Measurements from ENCODE around the gene PCDHB9.
"Not testable (repeated sequence)": the region's sequence is repeated elsewhere in the genome, so short reads cannot be mapped to it uniquely, and the experiment has no call there.

PCDHB9 gene

DNA sequence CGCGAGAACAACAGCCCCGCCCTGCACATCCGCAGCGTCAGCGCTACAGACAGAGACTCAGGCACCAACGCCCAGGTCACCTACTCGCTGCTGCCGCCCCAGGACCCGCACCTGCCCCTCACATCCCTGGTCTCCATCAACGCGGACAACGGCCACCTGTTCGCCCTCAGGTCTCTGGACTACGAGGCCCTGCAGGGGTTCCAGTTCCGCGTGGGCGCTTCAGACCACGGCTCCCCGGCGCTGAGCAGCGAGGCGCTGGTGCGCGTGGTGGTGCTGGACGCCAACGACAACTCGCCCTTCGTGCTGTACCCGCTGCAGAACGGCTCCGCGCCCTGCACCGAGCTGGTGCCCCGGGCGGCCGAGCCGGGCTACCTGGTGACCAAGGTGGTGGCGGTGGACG is 28.5 kb downstream of the PCDHB9 start:
- DNase-seq (ENCODE audit: low read depth in 1 of 2, low spot score in 1 of 2); H3K4me3 ChIP-seq (replicated peaks; ENCODE audit: insufficient read depth, low read length); H3K27me3 ChIP-seq (ENCODE audit: insufficient read depth, poor library complexity, severe bottlenecking); H3K27ac ChIP-seq (replicated peaks): not testable (repeated sequence)

- not testable (repeated sequence) for H3K4me3 ChIP-seq (replicated peaks; ENCODE audit: insufficient read depth, low read length); H3K27ac ChIP-seq (replicated peaks); DNase-seq (ENCODE audit: low read depth in 1 of 2, low spot score in 1 of 2); H3K27me3 ChIP-seq (ENCODE audit: insufficient read depth, poor library complexity, severe bottlenecking)
These were observed 29.1 kb downstream of the PCDHB9 start for GRCh38 chr5:141216035-141216434.

GRCh38 chr5:141223112-141223783 is 36.3 kb downstream of the PCDHB9 start, which contains the start of gene PCDHB14:
Gene PCDHB14, plus strand, starts transcription at chr5:141223343. Its CDS starts 163 bp downstream, at chr5:141223506.
- no peak for DNase-seq (ENCODE audit: low read depth in 1 of 2, low spot score in 1 of 2)
- no peak for TF ChIP-seq REST (IDR thresholded peaks at IDR 0.05; ENCODE audit: insufficient replicate concordance, low read depth)
- TF ChIP-seq POLR2AphosphoS5 (IDR thresholded peaks at IDR 0.05; ENCODE audit: low read depth): no peak
- TF ChIP-seq GABPA (IDR thresholded peaks at IDR 0.05; ENCODE audit: low read depth): no peak
- TF ChIP-seq SPI1 (IDR thresholded peaks at IDR 0.05; ENCODE audit: borderline replicate concordance, low read depth): no peak
- TF ChIP-seq CTCF (IDR thresholded peaks at IDR 0.05; ENCODE audit: insufficient read depth, low read length): no peak
- Histone ChIP-seq H3K4me3 (replicated peaks; ENCODE audit: insufficient read depth, low read length) (no peak within 1 kb of the TSS), H3K27me3 (ENCODE audit: insufficient read depth, poor library complexity, severe bottlenecking) (peaks cover 2% of the 10 kb centered on the region), H3K27ac (replicated peaks) (no peak within 1 kb of the TSS)

GRCh38 chr5:141224844-141225243 is 37.9 kb downstream of the PCDHB9 start:
- H3K27me3 ChIP-seq (ENCODE audit: insufficient read depth, poor library complexity, severe bottlenecking); H3K27ac ChIP-seq (replicated peaks); DNase-seq (ENCODE audit: low read depth in 1 of 2, low spot score in 1 of 2); H3K4me3 ChIP-seq (replicated peaks; ENCODE audit: insufficient read depth, low read length): not testable (repeated sequence)

- H3K27me3 ChIP-seq (ENCODE audit: insufficient read depth, poor library complexity, severe bottlenecking); H3K4me3 ChIP-seq (replicated peaks; ENCODE audit: insufficient read depth, low read length); DNase-seq (ENCODE audit: low read depth in 1 of 2, low spot score in 1 of 2); H3K27ac ChIP-seq (replicated peaks): not testable (repeated sequence)
These were observed 38.5 kb downstream of the PCDHB9 start for GRCh38 chr5:141225421-141225820.

DNA sequence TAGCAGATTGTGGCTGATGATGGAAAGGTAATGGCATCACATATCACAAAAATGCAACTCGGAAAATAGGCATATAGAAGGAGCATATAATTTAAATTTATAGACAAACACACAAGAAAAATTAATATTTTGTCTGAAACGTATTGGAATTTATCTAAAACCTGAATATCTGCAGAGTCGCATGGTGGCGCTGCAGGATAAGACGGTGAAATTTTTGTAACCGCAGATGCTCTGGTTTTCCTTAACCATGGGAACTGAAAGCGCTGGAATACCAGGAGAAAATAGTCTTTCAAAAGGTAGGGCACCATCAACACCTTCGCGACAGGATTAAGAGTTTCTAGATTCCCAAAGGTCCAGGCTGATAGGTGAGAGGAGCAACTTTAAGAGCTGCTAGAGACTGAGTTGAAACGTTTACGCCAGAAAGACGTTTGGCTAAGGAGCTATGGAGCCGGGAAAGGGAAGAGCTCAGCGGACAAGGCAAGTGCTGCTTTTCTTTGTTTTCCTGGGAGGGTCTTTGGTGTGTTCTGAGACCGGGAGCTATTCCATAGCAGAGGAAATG is 47.2 kb downstream of the PCDHB9 start:
- Histone ChIP-seq H3K4me3 (replicated peaks; ENCODE audit: insufficient read depth, low read length) (no peak overlapping the region), H3K27ac (replicated peaks) (no peak overlapping the region), H3K27me3 (ENCODE audit: insufficient read depth, poor library complexity, severe bottlenecking) (no peaks in the 10 kb centered on the region)
- TF ChIP-seq REST (IDR thresholded peaks at IDR 0.05; ENCODE audit: insufficient replicate concordance, low read depth) (no peak), CTCF (IDR thresholded peaks at IDR 0.05; ENCODE audit: insufficient read depth, low read length) (no peak), SPI1 (IDR thresholded peaks at IDR 0.05; ENCODE audit: borderline replicate concordance, low read depth) (no peak), POLR2AphosphoS5 (IDR thresholded peaks at IDR 0.05; ENCODE audit: low read depth) (no peak), GABPA (IDR thresholded peaks at IDR 0.05; ENCODE audit: low read depth) (no peak)
- no peak for DNase-seq (ENCODE audit: low read depth in 1 of 2, low spot score in 1 of 2)

GRCh38 chr5:141235922-141236321 is 49.0 kb downstream of the PCDHB9 start:
- not testable (repeated sequence) for H3K27me3 ChIP-seq (ENCODE audit: insufficient read depth, poor library complexity, severe bottlenecking); DNase-seq (ENCODE audit: low read depth in 1 of 2, low spot score in 1 of 2)

More at GRCh38 chr5:141235922-141236321, 49.0 kb downstream of the PCDHB9 start:
- H3K4me3 ChIP-seq (replicated peaks; ENCODE audit: insufficient read depth, low read length); H3K27ac ChIP-seq (replicated peaks): not testable (repeated sequence)
